ENCODE results near the gene ANKS1A.

DNA sequence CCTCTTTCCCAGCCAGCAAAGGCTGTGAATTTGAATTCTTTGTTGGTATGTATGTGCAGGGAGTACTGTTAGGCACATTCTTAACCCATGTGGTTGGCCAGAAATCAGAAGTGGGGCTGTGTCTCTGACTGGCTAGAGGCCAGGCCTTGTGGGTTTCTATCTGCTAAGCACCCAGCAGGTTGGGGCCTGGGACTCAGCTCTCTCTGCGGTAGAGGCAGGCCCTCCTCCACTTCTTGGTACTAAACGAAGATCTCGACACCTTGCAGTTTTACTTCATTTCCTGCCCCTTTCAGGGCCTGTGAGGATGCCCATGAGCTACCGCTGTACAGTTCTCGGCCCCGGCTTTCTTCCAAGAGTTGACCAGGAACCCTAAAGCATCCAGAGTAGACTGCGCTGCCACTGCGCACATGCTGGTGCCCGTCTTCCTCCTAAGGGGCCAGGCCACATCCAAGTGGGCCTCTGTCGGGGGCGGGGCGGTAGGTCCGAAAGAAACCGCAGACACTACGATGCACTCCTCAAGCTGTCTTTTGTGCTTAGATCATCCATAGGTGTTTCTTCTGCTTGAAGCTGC, 201.0 kb downstream of the ANKS1A start:
- TF ChIP-seq POLR2A (IDR thresholded peaks at IDR 0.05): no peak
- TF ChIP-seq, protein P1, sequence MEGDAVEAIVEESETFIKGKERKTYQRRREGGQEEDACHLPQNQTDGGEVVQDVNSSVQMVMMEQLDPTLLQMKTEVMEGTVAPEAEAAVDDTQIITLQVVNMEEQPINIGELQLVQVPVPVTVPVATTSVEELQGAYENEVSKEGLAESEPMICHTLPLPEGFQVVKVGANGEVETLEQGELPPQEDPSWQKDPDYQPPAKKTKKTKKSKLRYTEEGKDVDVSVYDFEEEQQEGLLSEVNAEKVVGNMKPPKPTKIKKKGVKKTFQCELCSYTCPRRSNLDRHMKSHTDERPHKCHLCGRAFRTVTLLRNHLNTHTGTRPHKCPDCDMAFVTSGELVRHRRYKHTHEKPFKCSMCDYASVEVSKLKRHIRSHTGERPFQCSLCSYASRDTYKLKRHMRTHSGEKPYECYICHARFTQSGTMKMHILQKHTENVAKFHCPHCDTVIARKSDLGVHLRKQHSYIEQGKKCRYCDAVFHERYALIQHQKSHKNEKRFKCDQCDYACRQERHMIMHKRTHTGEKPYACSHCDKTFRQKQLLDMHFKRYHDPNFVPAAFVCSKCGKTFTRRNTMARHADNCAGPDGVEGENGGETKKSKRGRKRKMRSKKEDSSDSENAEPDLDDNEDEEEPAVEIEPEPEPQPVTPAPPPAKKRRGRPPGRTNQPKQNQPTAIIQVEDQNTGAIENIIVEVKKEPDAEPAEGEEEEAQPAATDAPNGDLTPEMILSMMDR (IDR thresholded peaks at IDR 0.05): no peak

Data from testis (tissue), 2 donors.